ENCODE data around the gene DUSP5.

Gene DUSP5

DNA sequence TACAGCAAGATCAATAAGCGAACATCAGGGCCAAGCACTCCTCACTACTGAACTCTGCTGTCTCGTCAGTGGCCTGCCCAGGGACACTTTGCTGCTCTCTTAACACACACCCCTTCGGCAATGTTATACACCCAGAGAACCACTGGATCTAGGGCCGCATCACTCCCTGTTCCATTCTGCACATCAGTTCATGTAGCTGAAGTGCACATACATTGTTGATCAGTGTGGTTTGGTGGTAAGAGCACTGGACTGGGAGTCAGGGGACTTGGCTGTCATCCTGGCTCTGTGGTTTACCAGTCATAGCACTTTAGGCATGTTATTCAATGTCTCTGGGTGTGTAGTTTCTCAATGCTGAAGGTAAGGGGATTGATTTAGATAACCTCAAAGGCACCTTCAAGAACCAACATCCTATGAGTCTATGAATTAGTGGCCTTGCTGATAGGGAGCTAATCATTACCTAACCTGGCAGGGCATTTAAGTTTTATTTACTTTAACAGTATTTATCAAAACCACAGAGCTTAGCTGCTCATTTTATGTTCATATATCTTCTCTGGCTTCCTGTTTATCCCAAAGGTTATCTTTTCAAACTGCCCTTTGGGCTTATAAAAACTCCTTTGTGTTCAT, 24.8 kb downstream of the DUSP5 start:
- TF ChIP-seq RAD21 (IDR thresholded peaks at IDR 0.05; ENCODE audit: low read depth), result no peak
- TF ChIP-seq NFIC (IDR thresholded peaks at IDR 0.05), result no peak
- TF ChIP-seq, protein P1, sequence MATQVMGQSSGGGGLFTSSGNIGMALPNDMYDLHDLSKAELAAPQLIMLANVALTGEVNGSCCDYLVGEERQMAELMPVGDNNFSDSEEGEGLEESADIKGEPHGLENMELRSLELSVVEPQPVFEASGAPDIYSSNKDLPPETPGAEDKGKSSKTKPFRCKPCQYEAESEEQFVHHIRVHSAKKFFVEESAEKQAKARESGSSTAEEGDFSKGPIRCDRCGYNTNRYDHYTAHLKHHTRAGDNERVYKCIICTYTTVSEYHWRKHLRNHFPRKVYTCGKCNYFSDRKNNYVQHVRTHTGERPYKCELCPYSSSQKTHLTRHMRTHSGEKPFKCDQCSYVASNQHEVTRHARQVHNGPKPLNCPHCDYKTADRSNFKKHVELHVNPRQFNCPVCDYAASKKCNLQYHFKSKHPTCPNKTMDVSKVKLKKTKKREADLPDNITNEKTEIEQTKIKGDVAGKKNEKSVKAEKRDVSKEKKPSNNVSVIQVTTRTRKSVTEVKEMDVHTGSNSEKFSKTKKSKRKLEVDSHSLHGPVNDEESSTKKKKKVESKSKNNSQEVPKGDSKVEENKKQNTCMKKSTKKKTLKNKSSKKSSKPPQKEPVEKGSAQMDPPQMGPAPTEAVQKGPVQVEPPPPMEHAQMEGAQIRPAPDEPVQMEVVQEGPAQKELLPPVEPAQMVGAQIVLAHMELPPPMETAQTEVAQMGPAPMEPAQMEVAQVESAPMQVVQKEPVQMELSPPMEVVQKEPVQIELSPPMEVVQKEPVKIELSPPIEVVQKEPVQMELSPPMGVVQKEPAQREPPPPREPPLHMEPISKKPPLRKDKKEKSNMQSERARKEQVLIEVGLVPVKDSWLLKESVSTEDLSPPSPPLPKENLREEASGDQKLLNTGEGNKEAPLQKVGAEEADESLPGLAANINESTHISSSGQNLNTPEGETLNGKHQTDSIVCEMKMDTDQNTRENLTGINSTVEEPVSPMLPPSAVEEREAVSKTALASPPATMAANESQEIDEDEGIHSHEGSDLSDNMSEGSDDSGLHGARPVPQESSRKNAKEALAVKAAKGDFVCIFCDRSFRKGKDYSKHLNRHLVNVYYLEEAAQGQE (IDR thresholded peaks at IDR 0.05; ENCODE audit: low read depth), result no peak

DNA sequence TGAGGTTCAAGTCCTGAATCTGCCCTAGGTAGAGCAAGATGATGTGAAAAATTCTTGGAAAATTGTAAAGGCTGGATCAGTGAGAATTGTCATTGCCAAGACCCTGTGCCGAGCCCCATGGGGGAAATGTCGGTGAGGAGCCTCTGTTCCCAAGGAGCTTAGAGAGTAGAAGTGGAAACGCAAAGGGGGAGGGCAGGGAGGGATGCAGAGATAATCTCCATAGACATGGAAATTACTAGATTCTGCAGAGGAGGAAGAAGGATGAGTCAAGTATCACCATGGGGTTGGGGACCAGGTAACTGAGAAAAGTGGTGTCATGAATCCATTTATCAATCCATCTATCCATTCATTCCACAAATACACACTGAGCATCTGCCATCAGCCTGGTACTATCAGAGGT, 26.0 kb downstream of the DUSP5 start:
- TF ChIP-seq TAF1 (IDR thresholded peaks at IDR 0.05; ENCODE audit: low read depth), result no peak
- no peak for TF ChIP-seq ZBTB7A (IDR thresholded peaks at IDR 0.05; ENCODE audit: low read depth)
- no peak for TF ChIP-seq YY1 (IDR thresholded peaks at IDR 0.05; ENCODE audit: low read depth)
- TF ChIP-seq FOXM1 (IDR thresholded peaks at IDR 0.05; ENCODE audit: borderline replicate concordance, low read depth), result no peak
- no peak for TF ChIP-seq CREB1 (IDR thresholded peaks at IDR 0.05; ENCODE audit: low read depth)
- no peak for TF ChIP-seq TEAD4 (IDR thresholded peaks at IDR 0.05)
- TF ChIP-seq, protein P2, sequence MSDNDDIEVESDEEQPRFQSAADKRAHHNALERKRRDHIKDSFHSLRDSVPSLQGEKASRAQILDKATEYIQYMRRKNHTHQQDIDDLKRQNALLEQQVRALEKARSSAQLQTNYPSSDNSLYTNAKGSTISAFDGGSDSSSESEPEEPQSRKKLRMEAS (IDR thresholded peaks at IDR 0.05), result no peak
- TF ChIP-seq RAD21 (IDR thresholded peaks at IDR 0.05; ENCODE audit: low read depth), result no peak
- TF ChIP-seq EGR1 (IDR thresholded peaks at IDR 0.05), result no peak
- TF ChIP-seq TCF12 (IDR thresholded peaks at IDR 0.05; ENCODE audit: low read depth), result no peak
- TF ChIP-seq USF1 (IDR thresholded peaks at IDR 0.05), result no peak
- TF ChIP-seq CEBPB (IDR thresholded peaks at IDR 0.05), result no peak
- TF ChIP-seq, protein P1 (IDR thresholded peaks at IDR 0.05; ENCODE audit: low read depth), result no peak

DNA sequence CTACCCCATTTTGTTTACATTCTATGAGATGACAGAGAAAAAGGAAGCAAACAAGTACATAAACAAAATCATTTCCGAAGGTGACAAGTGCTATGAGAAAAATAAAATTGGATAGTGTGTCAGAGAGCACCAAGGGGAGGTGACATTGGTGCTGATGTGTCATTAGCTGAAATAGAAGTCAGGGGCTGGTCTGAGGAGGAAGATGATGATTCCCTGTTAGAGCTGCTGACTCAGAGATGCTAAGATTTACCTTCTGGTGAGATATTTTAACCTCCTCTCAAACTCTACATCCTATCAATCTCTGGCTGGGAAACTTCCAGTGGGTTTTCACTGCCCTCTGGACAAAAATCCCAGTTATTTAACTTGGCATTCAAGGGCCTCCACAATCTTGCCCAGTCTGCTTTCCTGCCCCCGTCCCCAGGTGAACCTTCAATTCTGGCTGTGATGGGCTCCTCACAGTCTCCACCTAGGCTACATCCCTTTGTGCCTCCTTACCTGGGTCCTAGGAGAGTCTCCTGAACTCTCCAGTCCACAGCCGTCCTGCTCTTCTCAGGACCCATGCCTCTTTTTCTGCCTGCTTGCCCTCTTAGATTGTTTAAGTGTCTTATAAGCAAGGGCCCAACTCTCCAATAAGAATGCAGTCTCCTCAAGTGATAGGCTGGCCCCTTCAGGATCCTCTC, 26.6 kb downstream of the DUSP5 start:
- TF ChIP-seq EGR1 (IDR thresholded peaks at IDR 0.05) (no peak), YY1 (IDR thresholded peaks at IDR 0.05; ENCODE audit: low read depth) (no peak), ZBTB7A (IDR thresholded peaks at IDR 0.05; ENCODE audit: low read depth) (no peak), TEAD4 (IDR thresholded peaks at IDR 0.05) (no peak), FOXM1 (IDR thresholded peaks at IDR 0.05; ENCODE audit: borderline replicate concordance, low read depth) (no peak), EP300 (IDR thresholded peaks at IDR 0.05; ENCODE audit: borderline replicate concordance) (no peak), RAD21 (IDR thresholded peaks at IDR 0.05; ENCODE audit: low read depth) (no peak), TAF1 (IDR thresholded peaks at IDR 0.05; ENCODE audit: low read depth) (no peak), CEBPB (IDR thresholded peaks at IDR 0.05) (no peak), NFIC (IDR thresholded peaks at IDR 0.05) (no peak)
- TF ChIP-seq, protein P1 (IDR thresholded peaks at IDR 0.05; ENCODE audit: low read depth), result no peak

DNA sequence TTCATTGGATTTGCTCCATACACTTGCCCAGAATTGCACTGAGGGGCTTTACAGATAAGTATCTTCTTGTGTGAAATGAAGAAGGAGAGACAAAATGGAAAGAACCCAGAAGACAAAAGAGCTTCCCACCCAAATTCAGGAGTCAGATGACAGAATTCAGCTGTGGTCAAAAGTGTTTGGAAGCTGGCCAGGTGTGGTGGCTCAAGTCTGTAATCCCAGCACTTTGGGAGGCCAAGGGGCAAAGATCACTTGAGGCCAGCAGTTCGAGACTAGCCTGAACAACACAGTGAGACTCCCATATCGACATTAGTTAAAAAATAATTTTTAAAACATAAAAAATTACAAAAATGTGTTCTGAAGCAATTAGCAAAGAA, 27.1 kb downstream of the DUSP5 start:
- TF ChIP-seq, protein P1 (IDR thresholded peaks at IDR 0.05; ENCODE audit: low read depth), result no peak
- no peak for TF ChIP-seq EGR1 (IDR thresholded peaks at IDR 0.05)

Measured in Ishikawa (cell line).